Subcutaneous abdominal adipose tissue (tissue), 5 donors: ENCODE results near the gene SIRT3.

Experiments used
- H3K27ac ChIP-seq: one replicate; pipeline ENCODE4 v1.7.0; 2013; ENCODE audit warnings: low read depth, mild to moderate bottlenecking, inconsistent platforms, low read length, moderate library complexity
- H3K27me3 ChIP-seq, 5 donors: one replicate each; pipeline ENCODE4 v1.7.0; 2013; ENCODE audit warnings: low read length in 5 of 5, inconsistent platforms in 1 of 5; ENCODE audit not compliant: control insufficient read depth in 5 of 5, insufficient read depth in 4 of 5
- H3K36me3 ChIP-seq, 5 donors: one replicate each; pipeline ENCODE4 v1.7.0; 2013; ENCODE audit warnings: low read length in 5 of 5; ENCODE audit not compliant: control insufficient read depth in 5 of 5, insufficient read depth in 5 of 5
- H3K4me1 ChIP-seq, 5 donors: one replicate each; pipeline ENCODE4 v1.7.0; 2013; ENCODE audit warnings: low read length in 5 of 5, mild to moderate bottlenecking in 3 of 5, moderate library complexity in 1 of 5; ENCODE audit not compliant: control insufficient read depth in 5 of 5, insufficient read depth in 5 of 5
- H3K4me3 ChIP-seq, 5 donors: one replicate each; pipeline ENCODE4 v1.7.0; 2013; ENCODE audit warnings: low read length in 5 of 5, low read depth in 1 of 5
- H3K9ac ChIP-seq, 5 donors: one replicate each; pipeline ENCODE4 v1.7.0; 2013; ENCODE audit warnings: low read length in 5 of 5, mild to moderate bottlenecking in 4 of 5, moderate library complexity in 3 of 5
- H3K9me3 ChIP-seq, 5 donors: one replicate each; pipeline ENCODE4 v1.7.0; 2013; ENCODE audit warnings: low read length in 5 of 5; ENCODE audit not compliant: control insufficient read depth in 5 of 5
- donor health status: healthy.
- donor health status: healthy.
- donor health status: healthy.
- donor health status: healthy.
- donor health status: healthy.

SIRT3 gene

GRCh38 chr11:280706-281485, 44.8 kb upstream of the SIRT3 start:
- peak overlapping the region in 2 of 5 donors; percentile 30 to 59 for H3K4me3 ChIP-seq
- H3K9ac ChIP-seq: no peak overlapping the region
- H3K27me3 ChIP-seq: peaks cover 33 to 73% (median 51%) of the 10 kb centered on the region in 5 donors
- H3K36me3 ChIP-seq: no peaks in the 10 kb centered on the region
- H3K27ac ChIP-seq: no peak overlapping the region
- peaks cover 0 to 32% (median 24%) of the 10 kb centered on the region in 5 donors for H3K4me1 ChIP-seq
- H3K9me3 ChIP-seq: no peaks in the 10 kb centered on the region

- H3K4me3 ChIP-seq: peak overlapping the region in 3 of 5 donors; percentile 26 to 59 (median 49)
- no peak overlapping the region for H3K9ac ChIP-seq
- peaks cover 0 to 32% (median 24%) of the 10 kb centered on the region in 5 donors for H3K4me1 ChIP-seq
- no peaks in the 10 kb centered on the region for H3K36me3 ChIP-seq
- no peaks in the 10 kb centered on the region for H3K9me3 ChIP-seq
- H3K27ac ChIP-seq: no peak overlapping the region
- H3K27me3 ChIP-seq: peaks cover 33 to 66% (median 51%) of the 10 kb centered on the region in 5 donors
Measured at GRCh38 chr11:279966-280705, 44.0 kb upstream of the SIRT3 start.

- Histone ChIP-seq H3K36me3 (no peaks in the 10 kb centered on the region), H3K9me3 (no peaks in the 10 kb centered on the region), H3K9ac (no peak overlapping the region), H3K27me3 (peaks cover 33 to 60% (median 51%) of the 10 kb centered on the region in 5 donors), H3K4me1 (peaks cover 0 to 32% (median 24%) of the 10 kb centered on the region in 5 donors), H3K27ac (no peak overlapping the region), H3K4me3 (peak overlapping the region in 1 of 5 donors; percentile 59)
Measured at GRCh38 chr11:279040-279965, 43.2 kb upstream of the SIRT3 start.

- Histone ChIP-seq H3K27ac (no peak within 1 kb of the TSS), H3K4me3 (peak within 1 kb of the TSS in 1 of 5 donors; percentile 59), H3K9me3 (no peaks in the 10 kb centered on the region), H3K4me1 (peaks cover 0 to 32% (median 24%) of the 10 kb centered on the region in 5 donors), H3K27me3 (peaks cover 33 to 53% (median 45%) of the 10 kb centered on the region in 5 donors), H3K9ac (no peak within 1 kb of the TSS), H3K36me3 (no peaks in the 10 kb centered on the region)
Measured at GRCh38 chr11:278001-278951, 42.1 kb upstream of the SIRT3 start, which contains the start of gene NLRP6. NLRP6 (plus strand) TSS chr11:278407; CDS start chr11:278570, 163 bp downstream.

- Histone ChIP-seq H3K9me3 (no peaks in the 10 kb centered on the region), H3K4me1 (peaks cover 0 to 27% (median 18%) of the 10 kb centered on the region in 5 donors), H3K36me3 (no peaks in the 10 kb centered on the region), H3K27ac (no peak overlapping the region), H3K27me3 (peaks cover 23 to 40% (median 27%) of the 10 kb centered on the region in 5 donors), H3K4me3 (no peak overlapping the region), H3K9ac (no peak overlapping the region)
Measured at GRCh38 chr11:276219-276618, 40.1 kb upstream of the SIRT3 start.

- peaks cover 0 to 10% (median 3%) of the 10 kb centered on the region in 5 donors for H3K27me3 ChIP-seq
- peaks cover 0 to 22% (median 2%) of the 10 kb centered on the region in 5 donors for H3K4me1 ChIP-seq
- H3K27ac ChIP-seq: no peak overlapping the region
- no peaks in the 10 kb centered on the region for H3K36me3 ChIP-seq
- H3K9me3 ChIP-seq: no peaks in the 10 kb centered on the region
- H3K4me3 ChIP-seq: no peak overlapping the region
- H3K9ac ChIP-seq: no peak overlapping the region
Measured at GRCh38 chr11:272931-273198, 36.7 kb upstream of the SIRT3 start.

- peaks cover 0 to 26% (median 6%) of the 10 kb centered on the region in 5 donors for H3K4me1 ChIP-seq
- H3K4me3 ChIP-seq: no peak overlapping the region
- no peaks in the 10 kb centered on the region for H3K36me3 ChIP-seq
- peaks cover 0 to 7% (median 3%) of the 10 kb centered on the region in 5 donors for H3K27me3 ChIP-seq
- H3K9me3 ChIP-seq: no peaks in the 10 kb centered on the region
- no peak overlapping the region for H3K27ac ChIP-seq
- no peak overlapping the region for H3K9ac ChIP-seq
Measured at GRCh38 chr11:272195-272930, 36.2 kb upstream of the SIRT3 start.

GRCh38 chr11:271319-271715, 35.2 kb upstream of the SIRT3 start:
- Histone ChIP-seq H3K4me3 (no peak overlapping the region), H3K9ac (no peak overlapping the region), H3K27me3 (peaks cover 0 to 7% (median 3%) of the 10 kb centered on the region in 5 donors), H3K27ac (no peak overlapping the region), H3K4me1 (peaks cover 0 to 26% (median 6%) of the 10 kb centered on the region in 5 donors), H3K9me3 (no peaks in the 10 kb centered on the region), H3K36me3 (no peaks in the 10 kb centered on the region)
